Posterior cingulate gyrus (tissue), 11 donors: ENCODE results near the gene SEMA3B.
"Not testable (repeated sequence)": the region's sequence is repeated elsewhere in the genome, so short reads cannot be mapped to it uniquely, and the experiment has no call there.

Experiments
- DNase-seq, 10 donors: peaks; one replicate each; pipeline versions ENCODE4 v3.0.0 to v3.0.0-alpha.2; 2020 to 2021; ENCODE audit warnings: mixed read lengths in 3 of 10
- intact Hi-C: fragments of 100-400 bp; cut with DNase I; formaldehyde crosslinking; loops from one replicate; pipeline ENCODE4 v1.15.1; 2023

The SEMA3B gene

DNA sequence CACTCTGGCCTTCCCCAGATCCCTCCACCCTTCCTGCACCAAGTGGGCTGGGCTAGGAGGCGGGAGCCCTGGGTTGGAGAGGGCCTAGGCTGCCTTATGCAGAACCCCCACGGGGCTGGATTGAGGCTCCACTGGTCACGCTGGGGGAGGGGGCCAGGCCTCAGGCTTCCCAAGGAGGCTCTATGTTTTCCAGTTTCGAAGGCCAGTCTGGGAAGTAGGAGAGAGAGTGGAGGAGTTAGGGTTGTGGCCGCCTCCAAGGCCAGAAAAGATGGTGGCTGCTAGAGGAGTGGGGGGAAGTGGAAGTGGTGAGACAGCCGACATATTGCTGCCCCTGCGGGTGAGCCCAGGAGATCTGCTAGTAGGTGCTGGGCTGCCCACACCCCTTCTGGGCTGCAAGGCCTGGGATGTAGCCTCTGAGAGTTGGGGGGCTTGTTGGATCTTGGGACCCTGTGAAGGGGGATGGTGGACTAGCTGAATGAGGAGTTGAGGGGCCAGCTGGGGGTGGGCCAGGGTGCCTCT is 31.8 kb upstream of the SEMA3B start:
- intact Hi-C loops = no loop called here
- DNase-seq = peak in 1 of 10 donors; percentile 85

DNA sequence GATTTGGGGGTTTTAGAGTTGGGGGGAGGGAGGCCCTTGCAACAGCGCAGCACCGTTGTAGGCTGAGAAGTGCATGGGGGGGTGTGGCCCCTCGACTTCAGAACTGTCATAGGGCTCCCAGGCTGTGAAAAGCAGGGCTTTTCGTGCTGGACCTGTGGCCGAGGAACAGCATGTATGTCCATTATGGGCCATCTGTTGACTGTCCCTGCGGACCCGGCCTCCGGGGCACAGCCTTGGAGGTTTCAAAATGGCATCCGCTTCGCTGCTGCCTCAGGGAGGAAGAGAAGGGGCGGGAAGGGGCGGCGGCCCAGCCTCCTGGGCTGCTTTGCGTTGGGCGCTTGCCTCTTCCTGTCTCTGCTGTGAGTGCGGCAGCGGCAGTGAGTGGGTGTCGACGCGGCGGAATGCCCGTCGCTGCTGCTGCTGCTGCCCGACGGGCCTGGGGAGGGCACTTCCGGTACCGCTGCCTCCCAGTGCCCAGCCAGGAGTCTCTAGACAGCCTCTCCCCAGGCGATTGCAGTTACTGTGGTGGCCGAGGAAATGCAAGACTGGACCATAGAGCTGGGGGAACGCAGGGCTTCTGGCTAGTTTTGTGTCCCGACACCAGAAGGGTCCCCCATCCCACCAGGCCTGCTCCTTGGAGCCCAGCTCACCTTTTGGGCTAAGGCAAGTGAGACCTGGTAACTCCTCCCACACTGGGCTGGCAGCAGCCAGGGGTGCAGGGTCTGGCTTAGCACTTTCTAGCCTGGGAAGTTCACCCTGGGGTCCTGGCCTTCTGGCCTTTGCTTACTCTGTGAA is 31.0 kb upstream of the SEMA3B start:
- DNase-seq = peak in 9 of 10 donors; percentile 62 to 96 (median 71)
- intact Hi-C loops = no loop called here

DNA sequence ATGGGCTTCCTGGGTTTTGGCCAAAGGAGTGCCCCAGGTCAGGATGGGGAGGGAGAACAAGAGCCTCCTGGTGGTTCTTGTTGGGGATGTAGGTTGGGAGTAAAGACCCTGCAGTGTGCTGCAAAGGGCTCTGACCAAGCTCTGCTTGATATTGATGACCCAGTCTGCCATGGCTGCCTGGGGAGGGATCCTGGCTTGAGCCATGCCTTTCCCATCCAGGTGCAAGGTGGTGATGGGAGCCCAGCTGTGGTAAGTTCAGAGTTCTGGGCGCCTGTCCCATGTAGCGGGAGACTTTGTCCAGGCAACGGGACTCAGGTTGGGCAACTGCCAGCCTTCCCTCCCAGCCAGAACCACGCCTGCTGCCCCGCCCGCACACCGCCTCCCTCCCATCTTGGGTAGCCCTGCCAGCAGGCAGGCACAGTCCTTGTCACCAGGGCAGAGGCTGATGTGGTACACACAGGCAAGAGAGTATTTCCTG is 30.4 kb upstream of the SEMA3B start:
- peak; percentile 53 to 96 (median 78) for DNase-seq
- intact Hi-C loops = no loop called here

DNA sequence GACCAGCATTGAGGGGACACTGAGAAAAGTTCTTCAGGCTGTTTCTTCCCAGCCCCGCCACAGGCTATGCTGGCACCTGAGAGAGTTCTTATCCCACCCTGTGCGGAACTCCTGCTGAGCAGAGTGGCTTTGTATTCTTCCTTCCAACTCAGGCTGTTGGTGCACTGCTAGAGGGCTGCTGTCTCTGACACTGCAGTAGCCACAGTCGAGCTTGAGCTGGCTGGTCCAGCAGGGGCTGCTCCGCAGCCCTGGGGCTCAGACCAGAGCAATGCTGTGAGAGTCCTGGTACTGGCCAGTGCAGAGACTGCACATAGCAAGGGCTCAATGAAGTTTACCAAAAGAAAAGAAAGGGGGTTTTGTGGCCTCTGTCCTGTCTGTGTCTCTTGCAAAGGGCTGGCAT is 29.3 kb upstream of the SEMA3B start:
- DNase-seq = no peak
- intact Hi-C loops = no loop called here

DNA sequence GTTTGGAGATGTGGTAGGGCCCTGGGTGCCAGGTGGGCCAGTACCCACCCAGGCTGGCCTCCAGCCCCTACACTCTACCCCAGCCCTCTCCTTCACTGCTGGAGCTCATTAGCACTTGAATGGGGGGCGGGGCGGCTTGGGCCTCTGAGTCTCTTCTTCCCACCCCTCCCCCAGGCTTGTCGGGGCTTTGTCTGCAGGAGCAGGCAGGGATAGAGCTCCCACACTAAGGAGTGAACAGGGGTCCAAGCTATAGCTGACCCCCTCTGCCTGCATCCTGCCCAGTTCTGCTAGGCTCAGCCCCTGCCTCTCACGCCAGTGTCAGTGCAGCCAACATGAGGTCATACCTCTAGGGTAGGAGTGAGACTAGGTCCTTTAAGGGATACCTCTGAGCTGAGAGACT is 27.8 kb upstream of the SEMA3B start:
- DNase-seq = no peak
- intact Hi-C loops = no loop called here

DNA sequence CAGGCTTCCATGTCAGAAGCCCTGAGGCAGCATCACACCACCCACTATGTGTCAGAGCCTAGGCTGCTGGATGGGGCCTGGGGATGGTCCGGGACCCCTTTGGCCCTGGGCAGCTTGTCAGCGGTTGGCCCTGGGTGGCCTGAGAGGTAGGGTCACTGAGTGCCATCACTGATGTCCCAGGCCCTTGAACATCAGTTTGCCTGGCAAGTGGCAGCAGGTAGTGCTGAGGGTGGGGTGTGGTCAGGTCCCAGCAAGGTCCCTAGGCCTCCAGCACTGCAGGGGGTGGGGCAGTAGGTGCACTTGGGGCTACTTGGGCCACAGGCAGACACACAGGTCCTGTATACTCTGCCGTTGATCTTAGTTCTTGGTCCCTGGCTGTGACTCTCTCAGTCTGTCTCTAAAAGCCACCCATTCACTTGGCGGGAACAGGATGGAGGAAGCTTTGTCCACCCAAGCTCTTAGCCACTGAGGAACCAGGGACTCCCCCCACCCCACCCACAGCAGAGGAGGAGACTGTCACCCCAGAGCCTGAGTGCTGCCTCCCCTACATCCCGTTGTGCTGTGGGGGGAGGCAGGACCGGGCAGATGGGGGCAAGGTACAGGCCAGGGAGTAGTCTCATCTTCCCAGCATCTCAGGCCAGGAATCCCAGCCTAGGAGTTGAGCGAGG is 27.1 kb upstream of the SEMA3B start:
- DNase-seq = no peak
- intact Hi-C loops = no loop called here

DNA sequence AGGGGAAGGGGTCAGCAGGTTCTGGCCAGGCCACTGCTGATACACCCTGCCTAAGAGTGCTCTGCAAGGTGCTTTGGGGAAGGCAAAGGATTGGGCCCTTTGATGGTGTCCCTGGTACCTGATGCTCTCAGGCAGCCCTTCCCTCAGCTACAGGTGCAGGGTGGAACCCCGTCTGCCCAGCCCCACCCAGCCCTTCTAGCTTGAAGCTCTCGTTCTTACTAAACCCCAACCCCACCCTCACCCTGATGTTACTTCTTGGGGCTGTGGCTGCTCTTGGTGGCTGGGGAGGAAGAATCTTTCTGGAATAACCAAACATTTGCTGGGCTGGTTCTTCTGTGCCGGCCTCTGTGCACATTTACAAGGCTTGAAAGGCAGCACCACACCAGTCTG is 26.6 kb upstream of the SEMA3B start:
- intact Hi-C loops = no loop called here
- no peak for DNase-seq

DNA sequence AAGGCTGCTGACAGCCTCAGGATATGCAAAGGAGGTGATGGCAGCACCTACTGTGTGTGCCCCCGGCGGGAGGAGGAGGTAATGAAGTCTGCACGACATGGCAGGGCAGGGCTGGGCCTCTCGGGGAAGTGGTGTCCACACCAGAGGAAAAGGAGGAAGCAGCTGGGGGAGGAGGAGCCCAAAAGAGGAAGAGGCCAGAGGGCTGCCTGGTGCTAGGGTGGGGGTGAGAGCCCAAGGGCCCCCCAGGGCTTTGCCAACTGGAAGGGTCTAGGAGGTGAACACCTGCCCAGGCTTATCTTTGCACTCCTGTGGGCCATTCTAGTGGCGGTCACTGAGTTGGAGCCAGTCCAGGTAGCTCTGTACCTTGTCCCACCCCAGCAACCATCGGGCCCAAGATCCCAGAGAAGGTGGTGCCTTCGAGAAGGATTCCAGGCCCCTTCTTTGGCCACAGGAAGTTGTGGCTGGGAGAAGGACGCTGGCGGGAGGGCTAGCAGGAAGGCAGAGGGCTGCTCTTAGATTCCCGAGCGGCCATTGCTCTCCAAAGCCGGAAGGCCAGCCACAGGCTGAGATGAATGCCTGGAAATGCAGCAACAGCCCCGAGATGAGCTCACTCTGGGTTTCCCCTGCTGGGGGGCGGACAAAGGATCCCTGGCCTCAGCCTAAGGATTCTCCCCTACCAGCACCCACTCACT is 25.9 kb upstream of the SEMA3B start:
- peak in 1 of 10 donors; percentile 42 for DNase-seq
- intact Hi-C loops = no loop called here

DNA sequence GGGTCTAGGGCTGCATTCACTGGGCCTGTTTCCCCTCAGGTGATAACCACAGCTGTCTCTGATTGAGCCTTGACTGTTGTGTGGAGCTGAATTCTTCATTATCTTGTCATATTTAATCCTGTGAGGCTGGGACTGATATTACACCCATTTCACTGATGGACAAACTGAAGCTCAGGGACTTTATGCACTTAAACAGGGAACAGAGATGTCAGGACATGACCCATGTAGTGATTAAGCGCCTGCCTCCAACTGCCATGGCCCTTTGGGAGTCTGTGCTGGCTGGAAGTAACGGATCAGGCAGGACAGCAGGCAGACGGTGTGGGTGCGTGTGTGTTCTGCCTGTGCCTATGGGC is 25.4 kb upstream of the SEMA3B start:
- intact Hi-C loops = no loop called here
- no peak for DNase-seq

DNA sequence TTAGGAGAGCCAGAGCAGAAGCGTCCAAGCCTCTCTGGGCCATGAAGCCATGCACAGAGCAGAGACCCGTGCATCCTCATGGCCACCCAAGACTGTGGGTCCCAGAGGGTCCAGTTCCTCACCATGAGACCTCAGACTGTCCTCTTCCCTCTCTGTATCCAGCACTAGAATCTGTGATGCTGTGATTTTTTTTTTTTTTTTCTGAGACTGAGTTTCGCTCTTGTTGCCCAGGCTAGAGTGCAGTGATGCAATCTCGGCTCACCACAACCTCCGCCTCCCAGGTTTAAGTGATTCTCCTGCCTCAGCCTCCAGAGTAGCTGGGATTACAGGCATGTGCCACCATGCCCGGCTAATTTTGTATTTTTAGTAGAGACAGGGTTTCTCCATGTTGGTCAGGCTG is 24.1 kb upstream of the SEMA3B start:
- intact Hi-C loops, DNase-seq: not testable (repeated sequence)

DNA sequence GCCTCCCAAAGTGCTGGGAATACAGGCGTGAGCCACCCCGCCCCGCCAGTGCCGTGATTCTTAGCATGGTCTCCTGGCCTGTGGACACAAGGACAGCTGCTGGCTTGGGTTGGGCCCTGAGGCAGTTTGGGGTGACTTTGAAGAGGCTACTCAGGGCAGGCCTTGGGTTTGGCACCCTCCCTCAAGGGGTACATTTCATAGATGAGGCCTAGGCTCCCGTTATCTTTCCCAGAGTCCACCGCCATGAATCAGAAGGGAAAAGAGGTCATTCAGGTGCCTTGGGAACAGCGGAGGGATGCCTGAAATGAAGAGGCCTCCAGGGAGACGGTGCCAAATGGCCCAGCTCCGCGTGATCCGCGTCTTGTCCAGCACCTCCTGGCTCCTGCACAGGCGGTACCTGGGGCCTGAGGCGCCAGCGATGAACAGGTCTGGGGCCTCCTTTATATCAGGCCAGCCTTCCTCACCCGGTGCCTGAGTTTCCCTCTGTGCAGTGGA is 23.6 kb upstream of the SEMA3B start:
- no peak for DNase-seq
- intact Hi-C loops = no loop called here

DNA sequence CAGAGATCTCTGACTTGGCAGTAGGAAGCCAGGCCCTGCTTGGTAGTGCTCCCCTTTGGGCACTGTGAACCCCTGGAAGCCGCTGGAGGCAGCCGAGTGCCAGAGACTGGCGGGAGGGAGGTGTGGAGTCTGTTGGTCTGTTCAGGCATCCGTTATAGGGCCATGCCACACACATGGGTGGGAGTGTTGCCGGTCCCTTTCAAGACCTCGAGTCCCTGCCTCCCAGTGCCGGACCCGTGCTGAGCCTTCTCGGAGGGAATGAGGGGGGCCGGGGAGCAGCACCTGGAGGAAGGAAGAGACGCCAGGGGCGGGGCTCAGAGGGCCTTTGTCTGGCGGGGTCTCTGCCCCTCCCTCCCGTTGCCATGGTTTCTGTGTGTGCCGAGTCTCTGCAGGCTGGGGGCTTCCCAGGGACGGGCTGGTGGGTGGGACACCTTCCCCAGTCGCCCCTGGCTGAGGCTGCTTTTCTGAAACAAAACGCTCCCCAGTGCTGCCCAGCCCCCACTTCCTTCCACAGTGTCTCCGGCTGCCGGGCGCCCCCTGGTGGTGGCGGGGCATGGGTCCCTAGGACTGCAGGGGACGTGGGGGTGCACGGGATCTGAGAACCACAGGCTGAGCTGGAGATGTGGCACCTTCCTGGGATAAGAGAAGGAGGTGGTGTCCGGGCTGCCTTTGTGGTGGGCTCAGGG is 23.0 kb upstream of the SEMA3B start:
- peak; percentile 74 to 98 (median 91) for DNase-seq
- intact Hi-C loops = loop anchor here (1.0 kb wide), 1 partner anchor 19 kb away; no protein-coding TSS in a partner anchor

DNA sequence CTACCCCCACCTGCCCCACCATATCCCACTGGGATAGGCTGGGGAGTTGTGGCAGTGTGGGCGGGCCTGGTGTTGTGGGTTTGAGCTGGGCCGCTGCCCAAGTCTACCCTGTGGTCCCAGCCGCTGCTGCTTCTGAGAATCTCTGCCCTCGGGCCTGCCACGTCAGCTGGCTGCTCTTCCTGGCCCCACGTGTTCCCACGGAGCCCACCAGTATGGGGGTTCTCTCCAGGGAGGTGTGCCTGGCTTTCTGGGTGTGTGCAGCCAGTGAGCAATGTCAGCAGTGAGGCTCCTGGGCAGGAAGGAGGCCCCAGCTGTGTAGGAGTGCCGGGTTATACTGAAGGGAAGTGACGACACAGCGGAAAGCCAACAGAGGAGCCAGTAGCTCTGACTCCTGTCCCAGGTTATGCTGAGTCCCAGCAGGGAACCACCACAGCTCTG is 22.4 kb upstream of the SEMA3B start:
- intact Hi-C loops = loop anchor here (1.0 kb wide), 1 partner anchor 19 kb away; no protein-coding TSS in a partner anchor
- DNase-seq = peak in 2 of 10 donors; percentile 49 to 91

DNA sequence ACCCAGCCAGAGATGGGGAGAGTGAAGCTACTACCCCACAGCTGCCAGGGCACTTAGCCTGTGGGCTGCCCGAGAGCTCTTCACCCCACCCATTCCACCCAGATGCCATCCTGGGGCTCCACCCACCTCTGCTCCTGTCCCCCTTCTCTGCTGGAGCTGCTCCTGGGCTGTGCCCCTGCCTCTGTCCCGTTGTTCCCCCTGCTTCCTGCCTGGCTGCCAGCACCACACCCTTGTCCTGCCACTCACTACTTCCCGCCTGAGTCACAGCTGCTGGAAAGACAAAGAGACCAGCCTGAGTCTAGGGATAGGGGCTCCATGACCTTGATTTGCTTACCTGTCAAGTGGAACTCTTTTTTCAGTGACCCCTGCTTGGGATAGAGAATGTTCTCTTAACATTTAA is 20.6 kb upstream of the SEMA3B start:
- intact Hi-C loops = no loop called here
- no peak for DNase-seq

DNA sequence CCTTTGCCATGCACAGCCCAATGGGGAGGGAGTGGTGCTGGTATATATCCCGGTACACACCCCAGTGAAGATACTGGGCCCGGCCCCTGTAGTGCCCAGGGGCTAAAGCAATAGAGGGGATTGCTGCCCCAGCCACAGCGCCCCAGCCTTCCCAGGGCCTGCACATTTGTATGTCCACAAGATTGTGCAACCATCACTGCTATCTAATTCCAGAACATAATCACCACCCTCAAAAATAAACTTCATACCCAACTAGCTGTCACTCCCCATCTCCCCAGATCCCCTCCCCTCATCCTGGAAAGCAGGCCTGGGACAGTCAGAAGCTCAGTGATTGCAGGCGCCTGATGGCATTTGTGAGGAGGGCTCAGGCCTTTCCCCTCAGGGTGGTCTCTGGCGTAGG is 19.5 kb upstream of the SEMA3B start:
- DNase-seq = no peak
- intact Hi-C loops = no loop called here

DNA sequence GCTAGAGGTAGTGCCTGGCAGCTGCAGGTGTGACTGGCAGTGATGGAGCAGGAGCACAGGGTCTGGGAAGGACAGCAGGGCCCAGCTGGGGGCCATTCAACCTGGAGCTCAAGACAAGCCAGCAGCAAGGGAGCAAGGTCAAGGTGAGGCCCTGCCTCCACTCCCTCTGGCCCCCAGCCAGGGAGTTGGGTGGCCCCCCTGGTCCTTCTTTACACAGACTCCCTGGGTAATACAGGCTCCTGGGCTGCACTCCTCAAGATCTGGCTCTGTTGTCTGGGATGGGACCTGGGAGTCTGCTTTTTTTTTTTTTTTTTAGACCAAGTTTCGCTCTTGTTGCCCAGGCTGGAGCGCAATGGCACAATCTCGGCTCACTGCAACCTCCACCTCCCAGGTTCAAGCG is 18.4 kb upstream of the SEMA3B start:
- DNase-seq = no peak
- intact Hi-C loops = no loop called here

DNA sequence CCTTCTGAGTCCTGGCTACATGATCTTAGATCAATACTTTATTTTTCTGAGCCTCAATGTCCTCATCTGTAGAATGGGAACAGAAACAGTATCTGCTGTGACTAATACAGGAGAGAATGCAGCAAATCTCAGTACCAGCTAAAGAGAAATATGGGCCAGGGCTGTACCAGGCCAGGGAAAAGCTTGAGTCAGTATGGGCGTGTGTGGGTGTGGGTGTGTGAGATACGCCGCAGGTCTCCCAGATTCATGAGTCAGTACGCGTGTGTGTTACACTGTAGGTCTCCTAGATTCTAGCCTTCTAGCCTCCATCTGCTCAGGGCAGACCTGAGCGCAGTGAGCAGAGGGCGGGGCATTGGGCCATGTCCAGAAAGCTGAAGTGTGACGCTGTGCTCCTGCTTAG is 17.7 kb upstream of the SEMA3B start:
- intact Hi-C loops = no loop called here
- DNase-seq = no peak

DNA sequence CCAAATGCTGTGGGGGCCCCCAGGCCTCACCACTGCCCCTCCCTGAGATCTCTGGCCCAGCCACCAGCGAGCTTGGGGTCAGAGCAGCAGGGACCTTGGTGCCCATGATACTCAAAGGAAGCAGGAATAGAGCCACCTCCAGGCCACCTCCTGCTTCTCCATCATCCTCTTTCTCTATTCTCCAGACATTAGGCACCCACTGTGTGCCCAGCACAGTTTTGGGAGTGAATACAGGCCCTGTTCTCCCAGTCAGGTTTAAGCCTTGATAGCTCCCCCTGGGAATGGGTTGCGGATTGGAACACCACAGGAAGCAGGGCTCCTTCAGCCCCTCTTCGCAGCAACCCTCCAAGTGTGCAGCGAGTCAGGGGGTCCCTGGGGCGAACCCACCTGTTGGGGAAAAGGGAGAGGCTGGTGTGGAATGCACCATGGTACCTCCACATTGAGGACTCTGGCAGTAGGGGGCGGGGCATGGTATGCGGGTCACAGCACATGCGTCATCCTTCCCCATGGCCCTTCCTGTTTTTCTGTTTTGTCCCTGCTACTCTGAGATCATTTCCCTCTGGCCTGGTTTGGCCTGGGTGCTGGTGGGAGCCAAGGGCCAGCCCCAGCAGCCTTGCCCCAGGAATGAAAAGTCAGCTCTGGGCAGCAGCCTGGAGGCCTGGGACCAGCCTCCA is 14.2 kb upstream of the SEMA3B start:
- intact Hi-C loops = no loop called here
- DNase-seq = peak in 1 of 10 donors; percentile 84

DNA sequence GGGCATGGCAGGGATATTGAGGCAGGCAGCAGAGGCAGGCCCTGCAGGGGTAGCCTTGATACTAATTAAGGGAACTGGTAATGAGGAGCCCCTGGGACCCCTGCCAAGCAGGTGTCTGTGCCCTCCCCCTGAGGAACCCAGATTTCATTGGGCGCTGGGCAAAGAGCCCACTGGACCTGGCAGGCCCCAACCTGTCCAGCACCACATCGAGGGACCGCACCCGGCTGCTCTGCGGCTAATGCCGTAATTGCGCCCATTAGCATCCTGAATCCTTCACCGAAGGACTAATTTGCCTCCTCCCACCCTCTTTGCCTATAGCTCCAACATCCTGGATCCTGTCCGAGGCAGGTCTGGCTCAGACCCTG is 13.7 kb upstream of the SEMA3B start:
- DNase-seq = no peak
- intact Hi-C loops = no loop called here
